ENCODE measurements around the gene C1QTNF8. TPM values are rescaled to one million over a fixed set of nuclear protein-coding genes. Genes with fewer than 3 reads are reported as not detected.

Gene C1QTNF8
- polyA plus RNA-seq, 2 of the 4 experiments (the other 2 are of a cell fraction), result not detected

DNA sequence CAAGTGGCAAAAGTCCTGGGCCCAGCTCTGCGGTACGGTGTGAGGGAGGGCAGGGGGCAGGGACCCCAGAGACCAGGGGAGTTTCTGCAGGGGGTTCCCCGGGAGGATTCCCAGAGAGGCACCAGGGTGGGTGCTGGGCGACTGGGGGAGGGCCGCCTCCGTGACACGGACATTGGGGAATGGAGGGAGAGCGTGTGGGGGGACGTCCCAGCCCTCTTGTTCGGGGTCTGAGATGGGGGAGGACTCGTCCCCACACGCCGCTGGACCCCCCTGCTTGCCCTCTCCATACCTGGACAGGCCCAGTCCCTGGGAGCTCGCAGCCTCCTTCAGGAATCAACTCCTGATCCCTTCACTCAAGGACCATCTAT lies 26.3 kb upstream of the C1QTNF8 start (continued):
- TF ChIP-seq, protein P1, sequence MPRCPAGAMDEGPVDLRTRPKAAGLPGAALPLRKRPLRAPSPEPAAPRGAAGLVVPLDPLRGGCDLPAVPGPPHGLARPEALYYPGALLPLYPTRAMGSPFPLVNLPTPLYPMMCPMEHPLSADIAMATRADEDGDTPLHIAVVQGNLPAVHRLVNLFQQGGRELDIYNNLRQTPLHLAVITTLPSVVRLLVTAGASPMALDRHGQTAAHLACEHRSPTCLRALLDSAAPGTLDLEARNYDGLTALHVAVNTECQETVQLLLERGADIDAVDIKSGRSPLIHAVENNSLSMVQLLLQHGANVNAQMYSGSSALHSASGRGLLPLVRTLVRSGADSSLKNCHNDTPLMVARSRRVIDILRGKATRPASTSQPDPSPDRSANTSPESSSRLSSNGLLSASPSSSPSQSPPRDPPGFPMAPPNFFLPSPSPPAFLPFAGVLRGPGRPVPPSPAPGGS (IDR thresholded peaks at IDR 0.05), result no peak
- TF ChIP-seq RNF2 (IDR thresholded peaks at IDR 0.05; ENCODE audit: borderline replicate concordance, low read depth), result no peak
- TF ChIP-seq, protein P2, sequence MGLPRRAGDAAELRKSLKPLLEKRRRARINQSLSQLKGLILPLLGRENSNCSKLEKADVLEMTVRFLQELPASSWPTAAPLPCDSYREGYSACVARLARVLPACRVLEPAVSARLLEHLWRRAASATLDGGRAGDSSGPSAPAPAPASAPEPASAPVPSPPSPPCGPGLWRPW (IDR thresholded peaks at IDR 0.05), result no peak
- no peak for TF ChIP-seq MAFK (IDR thresholded peaks at IDR 0.05; ENCODE audit: partially characterized antibody)
- TF ChIP-seq FOSB (CRISPR knock-in tag; IDR thresholded peaks at IDR 0.05), result no peak
- TF ChIP-seq, protein P3, sequence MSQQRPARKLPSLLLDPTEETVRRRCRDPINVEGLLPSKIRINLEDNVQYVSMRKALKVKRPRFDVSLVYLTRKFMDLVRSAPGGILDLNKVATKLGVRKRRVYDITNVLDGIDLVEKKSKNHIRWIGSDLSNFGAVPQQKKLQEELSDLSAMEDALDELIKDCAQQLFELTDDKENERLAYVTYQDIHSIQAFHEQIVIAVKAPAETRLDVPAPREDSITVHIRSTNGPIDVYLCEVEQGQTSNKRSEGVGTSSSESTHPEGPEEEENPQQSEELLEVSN (IDR thresholded peaks at IDR 0.05; ENCODE audit: borderline replicate concordance, low read depth), result no peak
- TF ChIP-seq TP53 (CRISPR knock-in tag; IDR thresholded peaks at IDR 0.05), result no peak

DNA sequence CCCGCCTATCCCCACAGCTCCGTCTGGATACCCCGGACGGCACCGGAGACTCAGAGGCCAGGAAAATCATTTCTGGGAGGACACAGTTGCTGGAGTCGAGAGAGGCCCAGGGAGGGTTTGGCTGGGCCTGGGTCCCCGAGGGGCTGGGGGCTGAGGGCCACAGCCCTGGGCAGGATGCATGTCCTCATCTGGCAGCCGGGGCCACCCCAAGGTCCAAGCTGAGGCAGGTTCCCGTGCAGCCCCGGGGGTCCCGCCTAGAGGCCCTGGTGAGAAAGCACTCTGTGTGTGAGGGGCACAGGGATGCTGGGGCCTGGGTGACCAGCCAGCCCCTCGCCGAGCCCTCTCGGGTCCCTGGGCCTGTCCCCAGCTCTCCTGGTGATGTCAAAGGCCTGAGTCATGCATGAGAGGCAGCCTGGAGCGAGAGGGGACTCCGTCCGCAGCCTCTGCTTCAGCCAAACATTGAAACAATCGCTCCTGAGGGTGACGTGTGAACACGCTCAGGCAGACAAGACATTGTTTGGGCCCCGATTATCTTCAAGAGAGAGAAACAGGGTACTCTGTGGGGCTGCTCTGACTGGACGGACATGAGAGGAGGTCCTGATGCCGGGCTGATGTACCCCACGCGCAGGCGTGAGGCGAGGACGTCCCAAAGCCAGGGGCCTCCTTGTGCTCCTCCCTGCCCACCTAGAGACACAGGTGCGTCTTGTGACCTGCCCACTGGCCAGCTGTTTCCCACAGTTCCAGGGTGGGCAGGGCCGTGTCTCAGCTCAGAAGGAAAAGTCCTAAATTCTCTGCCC lies 25.8 kb upstream of the C1QTNF8 start:
- ATAC-seq (no peak), DNase-seq (ENCODE audit: low read depth in 1 of 2, low spot score in 1 of 2) (no peak), FAIRE-seq (no peak)
- 87% methylated on average over 21 of the region's 30 CpGs for WGBS (ENCODE audit: missing lambda C conversion rate)
- H3K4me3 ChIP-seq, result no peak overlapping the region
- 0 out of 6 replicates have a peak overlapping the region, but pooled peaks of 1 of the 2 experiments have one; percentile 5 for H3K27ac ChIP-seq
- H3K4me1 ChIP-seq, result no peaks in the 10 kb centered on the region
- TF ChIP-seq FOXS1 (CRISPR knock-in tag; IDR thresholded peaks at IDR 0.05) (no peak), CHD4 (IDR thresholded peaks at IDR 0.05; ENCODE audit: borderline replicate concordance) (no peak), RAD21 (conservative IDR thresholded peaks at IDR 0.05 in 1 of 2, IDR thresholded peaks at IDR 0.05 in 1 of 2) (no peak), HOXA7 (CRISPR knock-in tag; IDR thresholded peaks at IDR 0.05) (no peak), TP53 (CRISPR knock-in tag; IDR thresholded peaks at IDR 0.05) (no peak), JUNB (IDR thresholded peaks at IDR 0.05) (no peak), CEBPB (IDR thresholded peaks at IDR 0.05) (no peak)
- TF ChIP-seq, protein P4, sequence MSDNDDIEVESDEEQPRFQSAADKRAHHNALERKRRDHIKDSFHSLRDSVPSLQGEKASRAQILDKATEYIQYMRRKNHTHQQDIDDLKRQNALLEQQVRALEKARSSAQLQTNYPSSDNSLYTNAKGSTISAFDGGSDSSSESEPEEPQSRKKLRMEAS (IDR thresholded peaks at IDR 0.05), result no peak
- TF ChIP-seq, protein P1 (IDR thresholded peaks at IDR 0.05), result no peak
- no peak overlapping the region for H3K4me2 ChIP-seq
- no peaks in the 10 kb centered on the region for H3K9me3 ChIP-seq
- CTCF ChIA-PET, result interaction anchor here (1.0 to 3.7 kb wide), 5 partner anchors 15 to 72 kb away, joined by 3 to 9 read pairs (median 6); no protein-coding TSS in a partner anchor
- POLR2A ChIA-PET, result no interaction called here

DNA sequence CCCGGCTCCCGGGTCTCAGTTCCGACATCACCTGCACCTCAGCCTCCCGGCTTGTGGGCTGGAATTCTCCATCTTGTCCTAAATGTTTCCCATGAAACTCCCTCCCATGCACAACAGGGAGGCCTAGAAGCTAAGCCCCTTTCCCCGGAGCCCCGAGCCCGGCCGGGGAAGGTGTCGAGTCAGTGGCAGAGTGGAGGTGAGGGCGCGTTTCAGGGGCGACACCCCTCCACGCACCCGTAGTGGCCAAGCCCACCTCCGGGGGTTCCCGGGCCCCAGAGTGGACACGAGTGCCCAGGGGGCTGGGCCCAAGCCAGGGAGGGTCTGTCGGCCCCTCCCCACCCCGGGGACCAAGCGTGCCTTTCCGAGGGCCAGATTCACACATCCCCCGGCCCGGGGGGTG lies 25.0 kb upstream of the C1QTNF8 start:
- no peaks in the 10 kb centered on the region for H3K9me3 ChIP-seq
- no peaks in the 10 kb centered on the region for H3K4me1 ChIP-seq
- POLR2A ChIA-PET, result no interaction called here
- no peak for TF ChIP-seq FOXS1 (CRISPR knock-in tag; IDR thresholded peaks at IDR 0.05)
- no peak for TF ChIP-seq RAD21 (conservative IDR thresholded peaks at IDR 0.05 in 1 of 2, IDR thresholded peaks at IDR 0.05 in 1 of 2)
- TF ChIP-seq FOSL2 (IDR thresholded peaks at IDR 0.05), result no peak
- TF ChIP-seq FOSL2 (CRISPR knock-in tag; IDR thresholded peaks at IDR 0.05), result no peak
- TF ChIP-seq ZSCAN20 (CRISPR knock-in tag; IDR thresholded peaks at IDR 0.05), result no peak
- no peak for TF ChIP-seq CBX2 (IDR thresholded peaks at IDR 0.05; ENCODE audit: borderline replicate concordance, low read depth)
- no peak for TF ChIP-seq CBX8 (IDR thresholded peaks at IDR 0.05)
- TF ChIP-seq SMC3 (IDR thresholded peaks at IDR 0.05), result no peak
- no peak for TF ChIP-seq FOSB (CRISPR knock-in tag; IDR thresholded peaks at IDR 0.05)
- TF ChIP-seq SREBF2 (IDR thresholded peaks at IDR 0.05), result no peak
- TF ChIP-seq NFE2L2 (conservative IDR thresholded peaks at IDR 0.05; ENCODE audit: low read length), result no peak
- no peak for DNase-seq (ENCODE audit: low read depth in 1 of 2, low spot score in 1 of 2)
- WGBS (ENCODE audit: missing lambda C conversion rate), result 78% methylated on average over 21 of the region's 23 CpGs
- no peak overlapping the region for H3K27ac ChIP-seq
- CTCF ChIA-PET, result interaction anchor here (1.3 to 3.7 kb wide), 4 partner anchors 14 to 73 kb away, joined by 3 to 9 read pairs (median 6); no protein-coding TSS in a partner anchor
- no peak overlapping the region for H3K4me2 ChIP-seq
- no peak overlapping the region for H3K4me3 ChIP-seq
- FAIRE-seq, result no peak
- ATAC-seq, result no peak

Measured in A549 (cell line).